Measurements from ENCODE around the gene HPD. TPM values are rescaled to one million over a fixed set of nuclear protein-coding genes. Genes with fewer than 3 reads are reported as not detected.

Gene HPD
- total RNA-seq, 1 donor from 2014 or later: 1.3 TPM

DNA sequence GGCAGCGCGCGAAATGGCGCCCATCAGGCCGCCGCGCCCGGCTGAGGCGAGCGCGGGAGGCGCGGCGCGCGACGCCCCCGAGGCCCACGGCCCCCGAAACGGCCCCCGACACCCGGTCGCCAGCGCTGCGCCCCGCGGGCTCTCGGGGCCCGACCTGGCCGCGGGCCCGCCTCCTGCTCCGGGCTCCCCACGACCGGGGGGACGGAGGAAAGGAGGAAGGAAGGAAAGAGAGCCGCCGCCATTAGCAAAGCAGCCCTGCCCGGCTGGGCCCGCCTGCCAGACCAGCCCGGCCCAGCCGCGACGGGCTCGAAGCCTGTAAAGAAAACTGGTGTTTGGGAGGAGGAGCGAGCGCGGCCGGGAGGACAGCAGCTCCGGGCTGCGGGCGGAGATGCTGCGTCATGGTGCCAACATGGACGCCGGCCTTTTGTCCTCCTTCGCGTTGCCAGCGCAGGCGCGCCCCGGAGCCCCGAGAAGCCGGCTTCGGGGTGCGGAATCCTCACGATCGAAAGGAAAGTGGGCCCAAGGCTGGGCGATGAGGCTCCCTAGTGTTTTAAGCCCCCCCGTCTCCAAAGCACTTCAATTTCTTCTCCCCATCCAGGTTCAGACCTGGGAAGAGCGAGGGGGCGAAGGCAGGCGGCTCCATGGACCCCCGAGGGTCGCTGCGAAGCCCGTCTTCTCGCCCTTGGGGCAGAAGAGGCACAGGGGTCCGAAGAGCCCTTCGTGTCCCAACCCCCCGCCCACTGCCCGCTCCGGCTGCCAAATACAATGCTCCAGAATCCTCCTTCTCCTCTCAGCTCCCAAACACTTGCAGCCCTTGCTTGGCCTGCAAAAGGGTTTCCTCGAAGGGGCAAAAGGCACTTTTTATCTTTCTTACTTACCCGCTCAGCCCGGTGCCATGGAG lies 57.7 kb downstream of the HPD start:
- H3K4me1 ChIP-seq: peaks cover 78% of the 10 kb centered on the region
- intact Hi-C loops (cut with micrococcal nuclease): no loop called here
- DNase-seq: peak; percentile 85
- H3K27me3 ChIP-seq (ENCODE audit: low read depth): no peaks in the 10 kb centered on the region
- H3K36me3 ChIP-seq: peaks cover 3% of the 10 kb centered on the region
- H3K4me3 ChIP-seq: peak overlapping the region; percentile 81
- H3K27ac ChIP-seq (replicated peaks): peak overlapping the region; percentile 100
- TF ChIP-seq, protein P1, sequence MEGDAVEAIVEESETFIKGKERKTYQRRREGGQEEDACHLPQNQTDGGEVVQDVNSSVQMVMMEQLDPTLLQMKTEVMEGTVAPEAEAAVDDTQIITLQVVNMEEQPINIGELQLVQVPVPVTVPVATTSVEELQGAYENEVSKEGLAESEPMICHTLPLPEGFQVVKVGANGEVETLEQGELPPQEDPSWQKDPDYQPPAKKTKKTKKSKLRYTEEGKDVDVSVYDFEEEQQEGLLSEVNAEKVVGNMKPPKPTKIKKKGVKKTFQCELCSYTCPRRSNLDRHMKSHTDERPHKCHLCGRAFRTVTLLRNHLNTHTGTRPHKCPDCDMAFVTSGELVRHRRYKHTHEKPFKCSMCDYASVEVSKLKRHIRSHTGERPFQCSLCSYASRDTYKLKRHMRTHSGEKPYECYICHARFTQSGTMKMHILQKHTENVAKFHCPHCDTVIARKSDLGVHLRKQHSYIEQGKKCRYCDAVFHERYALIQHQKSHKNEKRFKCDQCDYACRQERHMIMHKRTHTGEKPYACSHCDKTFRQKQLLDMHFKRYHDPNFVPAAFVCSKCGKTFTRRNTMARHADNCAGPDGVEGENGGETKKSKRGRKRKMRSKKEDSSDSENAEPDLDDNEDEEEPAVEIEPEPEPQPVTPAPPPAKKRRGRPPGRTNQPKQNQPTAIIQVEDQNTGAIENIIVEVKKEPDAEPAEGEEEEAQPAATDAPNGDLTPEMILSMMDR (IDR thresholded peaks at IDR 0.05; ENCODE audit: borderline replicate concordance): no peak
- no peaks in the 10 kb centered on the region for H3K9me3 ChIP-seq (replicated peaks)

DNA sequence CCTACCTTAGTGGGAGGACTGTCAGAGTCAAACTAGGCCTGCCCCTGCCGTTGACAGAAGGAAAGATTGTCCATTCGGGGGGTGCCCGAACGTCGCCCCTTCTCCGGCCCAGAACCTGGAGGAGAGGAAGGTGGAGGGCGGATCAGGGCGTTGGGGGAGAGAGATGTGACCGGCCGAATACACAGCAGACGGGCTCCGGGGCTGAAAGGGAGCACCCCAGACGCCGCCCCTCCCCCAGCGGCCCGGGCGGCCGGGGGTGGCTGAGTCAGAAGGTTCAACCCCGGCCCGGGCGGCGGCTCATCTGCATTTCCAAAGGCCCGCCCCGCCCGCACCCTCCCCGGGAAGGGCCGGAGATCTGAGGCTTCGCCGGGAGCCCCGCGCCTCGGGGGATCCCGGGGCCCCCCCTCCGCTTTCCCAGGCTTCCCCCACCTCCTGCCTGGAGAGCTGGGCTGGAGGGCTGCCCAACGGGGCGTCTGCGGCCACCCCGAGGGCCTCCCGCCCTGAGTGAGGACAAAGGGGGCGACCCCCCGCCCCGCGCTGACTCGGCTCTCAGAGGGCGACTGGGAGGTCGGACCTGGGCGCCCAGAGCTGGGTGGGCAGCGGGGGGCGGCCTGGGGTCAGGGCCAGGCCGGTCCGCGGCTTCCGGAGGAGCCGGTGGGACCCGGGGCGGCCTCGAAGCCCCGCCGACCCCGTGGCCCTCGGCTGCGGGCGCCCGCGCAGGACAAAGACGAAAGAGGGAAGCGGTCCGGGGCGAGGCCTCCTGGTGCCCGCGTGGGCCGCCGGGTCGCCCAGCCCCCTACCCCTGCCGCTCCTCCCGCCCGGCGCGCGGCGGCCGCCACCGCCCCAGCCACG lies 58.6 kb downstream of the HPD start:
- peak overlapping the region; percentile 100 for H3K27ac ChIP-seq (replicated peaks)
- H3K27me3 ChIP-seq (ENCODE audit: low read depth): no peaks in the 10 kb centered on the region
- peaks cover 9% of the 10 kb centered on the region for H3K36me3 ChIP-seq
- H3K4me3 ChIP-seq: peak overlapping the region; percentile 81
- peaks cover 78% of the 10 kb centered on the region for H3K4me1 ChIP-seq
- H3K9me3 ChIP-seq (replicated peaks): no peaks in the 10 kb centered on the region
- intact Hi-C loops (cut with micrococcal nuclease): no loop called here
- TF ChIP-seq, protein P1 (IDR thresholded peaks at IDR 0.05; ENCODE audit: borderline replicate concordance): peak; percentile 11
- peak; percentile 94 for DNase-seq

DNA sequence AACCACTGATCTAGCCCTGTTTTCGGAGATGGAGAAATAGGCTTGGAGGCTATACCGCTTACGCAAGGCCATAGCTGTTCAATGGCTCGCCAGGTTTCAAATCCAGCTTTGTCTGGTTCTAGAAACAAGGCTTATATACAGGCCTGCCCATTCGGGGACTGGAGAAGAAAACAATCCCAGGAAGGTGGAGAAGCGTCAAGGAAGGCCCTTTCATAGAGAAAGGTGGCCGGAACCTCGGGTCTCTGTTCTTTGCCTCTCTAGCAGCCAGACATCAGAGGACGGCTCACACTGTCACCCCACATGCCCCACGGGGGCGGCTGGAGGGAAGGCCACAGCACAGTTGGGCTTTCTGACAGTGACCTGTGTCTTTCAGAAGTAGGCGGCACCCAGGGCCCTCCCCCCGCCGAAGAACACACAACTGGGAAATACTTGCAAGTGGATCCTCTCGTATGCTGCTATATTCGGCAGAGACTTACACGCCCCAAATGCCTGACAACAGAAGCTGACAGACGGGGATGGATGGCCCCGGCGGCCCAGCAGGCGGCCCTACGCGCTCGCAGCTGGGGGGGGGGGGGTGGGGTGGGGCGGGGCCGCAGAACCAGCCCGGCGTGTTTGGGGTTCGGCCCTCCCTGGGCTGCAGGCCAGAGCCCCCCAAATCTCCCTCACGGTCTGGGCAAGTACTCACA lies 59.4 kb downstream of the HPD start:
- no peaks in the 10 kb centered on the region for H3K9me3 ChIP-seq (replicated peaks)
- no peaks in the 10 kb centered on the region for H3K27me3 ChIP-seq (ENCODE audit: low read depth)
- peaks cover 9% of the 10 kb centered on the region for H3K36me3 ChIP-seq
- intact Hi-C loops (cut with micrococcal nuclease): no loop called here
- peak overlapping the region; percentile 100 for H3K27ac ChIP-seq (replicated peaks)
- TF ChIP-seq, protein P1 (IDR thresholded peaks at IDR 0.05; ENCODE audit: borderline replicate concordance): peak; percentile 24
- H3K4me1 ChIP-seq: peaks cover 81% of the 10 kb centered on the region
- DNase-seq: peak; percentile 78
- peak overlapping the region; percentile 81 for H3K4me3 ChIP-seq

DNA sequence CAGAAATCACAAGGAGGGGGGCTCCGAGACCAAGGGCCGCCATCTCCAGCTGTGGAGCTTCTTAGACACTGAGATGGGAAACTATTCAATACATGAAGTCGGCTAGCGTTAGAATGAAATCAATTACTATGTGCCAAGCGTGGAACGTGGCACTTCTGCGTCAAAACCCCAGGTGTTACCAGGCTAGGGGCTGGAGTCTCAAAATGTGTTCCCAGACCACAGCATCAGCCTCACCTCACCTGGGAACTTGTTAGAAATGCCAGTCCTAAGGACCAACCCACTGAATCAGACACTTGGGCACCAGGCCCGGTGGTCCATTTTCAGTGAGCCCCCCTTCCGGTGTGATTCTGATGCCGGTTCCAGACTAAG lies 59.9 kb downstream of the HPD start:
- TF ChIP-seq, protein P1 (IDR thresholded peaks at IDR 0.05; ENCODE audit: borderline replicate concordance): no peak

More for the DNA sequence above, 59.9 kb downstream of the HPD start:
- Histone ChIP-seq H3K36me3 (peaks cover 9% of the 10 kb centered on the region), H3K4me1 (peaks cover 87% of the 10 kb centered on the region), H3K27me3 (ENCODE audit: low read depth) (no peaks in the 10 kb centered on the region), H3K9me3 (replicated peaks) (no peaks in the 10 kb centered on the region), H3K4me3 (peak overlapping the region; percentile 81), H3K27ac (replicated peaks) (peak overlapping the region; percentile 100)
- no peak for DNase-seq
- intact Hi-C loops (cut with micrococcal nuclease): no loop called here
